Activated CD8-positive, alpha-beta memory T cell treated with anti-CD3 and anti-CD28 coated beads for 48 hours (primary cell): ENCODE measurements around the gene MPZL1.
"Not testable (repeated sequence)": the region's sequence is repeated elsewhere in the genome, so short reads cannot be mapped to it uniquely, and the experiment has no call there.

ENCODE experiments used
- DNase-seq, 3 experiments: peaks; one replicate each; pipeline ENCODE4 v3.0.0-alpha.2; 2020; ENCODE audit warnings: low read depth in 2 of 3, low spot score in 2 of 3

MPZL1 gene

GRCh38 chr1:167718914-167719691 is 2.7 kb upstream of the MPZL1 start:
- no peak for DNase-seq

GRCh38 chr1:167719715-167720421 is 1.9 kb upstream of the MPZL1 start:
- DNase-seq, result not testable (repeated sequence)

- no peak for DNase-seq
Observed at GRCh38 chr1:167720965-167721616, 691 bp upstream of the MPZL1 start.

- DNase-seq, result no peak
Observed at GRCh38 chr1:167722152-167722869, 529 bp downstream of the MPZL1 start.

GRCh38 chr1:167722870-167723251 is 1.1 kb downstream of the MPZL1 start:
- DNase-seq, result no peak

GRCh38 chr1:167723707-167724323 is 2.0 kb downstream of the MPZL1 start:
- no peak for DNase-seq

- DNase-seq, result no peak
Observed at GRCh38 chr1:167726008-167726407, 4.2 kb downstream of the MPZL1 start.

- DNase-seq, result no peak
Observed at GRCh38 chr1:167728818-167729410, 7.1 kb downstream of the MPZL1 start.

- DNase-seq, result no peak
Observed at GRCh38 chr1:167734227-167734626, 12.4 kb downstream of the MPZL1 start.

GRCh38 chr1:167734841-167735240 is 13.1 kb downstream of the MPZL1 start:
- DNase-seq, result no peak

- DNase-seq, result no peak
Observed at GRCh38 chr1:167737169-167737568, 15.4 kb downstream of the MPZL1 start.

- no peak for DNase-seq
Observed at GRCh38 chr1:167738158-167738557, 16.4 kb downstream of the MPZL1 start.

- no peak for DNase-seq
Observed at GRCh38 chr1:167739752-167740151, 18.0 kb downstream of the MPZL1 start.

- DNase-seq, result not testable (repeated sequence)
Observed at GRCh38 chr1:167741103-167741502, 19.3 kb downstream of the MPZL1 start.

- DNase-seq, result not testable (repeated sequence)
Observed at GRCh38 chr1:167742392-167743057, 20.7 kb downstream of the MPZL1 start.

GRCh38 chr1:167744901-167745300 is 23.1 kb downstream of the MPZL1 start:
- no peak for DNase-seq

GRCh38 chr1:167746013-167746672 is 24.4 kb downstream of the MPZL1 start:
- no peak for DNase-seq

- DNase-seq, result no peak
Observed at GRCh38 chr1:167746988-167747655, 25.3 kb downstream of the MPZL1 start.

GRCh38 chr1:167747988-167748387 is 26.2 kb downstream of the MPZL1 start:
- DNase-seq, result no peak
